Esophagus squamous epithelium (tissue), 4 donors: ENCODE results near the gene GSTM5.
"Not testable (repeated sequence)": the region's sequence is repeated elsewhere in the genome, so short reads cannot be mapped to it uniquely, and the experiment has no call there.

Source experiments
- CTCF ChIP-seq, 6 experiments: fragments of 450-650 bp in 4 of 6; fragments of 200-600 bp in 2 of 6; sonication (generic) in 2 of 6; IDR thresholded peaks; one replicate each; pipeline ENCODE4 v1.5.1; 2016 to 2019; ENCODE audit warnings: antibody characterized with exemption in 6 of 6, mild to moderate bottlenecking in 4 of 6, moderate library complexity in 4 of 6
- POLR2A ChIP-seq, 4 donors: fragments of 450-650 bp; IDR thresholded peaks; one replicate each; pipeline ENCODE4 v1.6.1; 2017; ENCODE audit warnings: antibody characterized with exemption in 4 of 4, mild to moderate bottlenecking in 4 of 4, moderate library complexity in 3 of 4

- not testable (repeated sequence) for TF ChIP-seq CTCF, POLR2A (IDR thresholded peaks at IDR 0.05)
Measured at GRCh38 chr1:109697861-109698260, 14.2 kb upstream of the GSTM5 start.
